Limb (tissue), 2 donors: ENCODE results near the gene PRDX3.
A peak's percentile ranks its signal among the peaks of the same experiment; 100 is the strongest.
"Not testable (repeated sequence)": the region's sequence is repeated elsewhere in the genome, so short reads cannot be mapped to it uniquely, and the experiment has no call there.

ENCODE experiments used
- DNase-seq, 2 donors: peaks; one replicate each; pipeline ENCODE4 v3.0.0-alpha.2; 2016; ENCODE audit errors: extremely low spot score in 2 of 2

The PRDX3 gene

GRCh38 chr10:119165171-119166117 is 13.2 kb downstream of the PRDX3 start, which contains the start of gene SFXN4:
Gene SFXN4 (minus strand): TSS chr10:119165714. CDS start chr10:119165647, 67 bp downstream.
- DNase-seq, result peak; percentile 72 to 84

DNA sequence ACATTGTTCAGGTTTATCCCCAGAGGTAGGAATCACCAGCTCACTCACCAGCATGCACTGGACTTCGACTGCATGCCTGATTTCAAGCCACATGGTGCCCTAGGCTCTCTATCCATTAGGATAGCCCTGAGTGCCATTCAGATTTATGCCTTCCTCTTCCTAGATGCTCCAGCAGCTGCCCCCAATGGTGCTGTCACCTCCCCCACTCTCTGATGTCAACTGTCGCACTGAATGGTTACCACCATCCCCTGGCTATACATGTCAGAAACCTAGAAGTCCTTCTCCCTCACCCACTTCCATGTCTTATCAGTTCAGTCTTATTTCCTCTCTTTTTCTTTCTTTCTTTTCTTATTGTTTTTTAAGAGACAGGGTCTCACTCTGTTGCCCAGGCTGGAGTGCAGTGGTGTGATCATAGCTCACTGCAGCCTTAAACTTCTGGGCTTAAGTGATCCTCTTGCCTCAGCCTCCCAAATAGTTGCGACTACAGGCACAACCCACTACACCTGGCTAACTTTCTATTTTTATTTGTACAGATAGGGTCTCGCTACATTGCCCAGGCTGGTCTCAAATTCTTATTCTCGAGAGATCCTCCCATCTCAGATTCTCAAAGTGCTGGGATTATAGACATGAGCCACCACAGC is 16.0 kb downstream of the PRDX3 start:
- no peak for DNase-seq

- no peak for DNase-seq
These were observed 16.7 kb downstream of the PRDX3 start for GRCh38 chr10:119161680-119162451.

DNA sequence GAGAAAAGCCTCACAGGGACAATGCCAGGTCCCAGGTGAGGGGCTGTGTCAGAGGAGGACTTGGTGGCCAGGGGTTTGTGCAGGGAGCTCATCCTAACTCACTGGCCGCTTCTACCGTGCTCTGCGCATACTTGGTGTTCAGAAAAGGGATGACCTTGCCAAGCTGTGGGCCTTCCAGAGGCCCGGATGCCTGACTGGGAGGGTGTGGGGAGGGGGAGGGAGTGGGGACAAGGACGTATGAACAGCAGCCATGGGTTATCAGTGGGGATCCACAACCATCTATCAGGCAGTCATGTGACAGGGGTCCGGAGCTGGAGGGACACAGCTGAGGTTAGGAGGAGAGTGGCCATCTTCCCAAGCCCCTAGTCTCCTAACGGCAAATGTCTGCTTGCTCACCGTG is 19.3 kb downstream of the PRDX3 start:
- no peak for DNase-seq

DNA sequence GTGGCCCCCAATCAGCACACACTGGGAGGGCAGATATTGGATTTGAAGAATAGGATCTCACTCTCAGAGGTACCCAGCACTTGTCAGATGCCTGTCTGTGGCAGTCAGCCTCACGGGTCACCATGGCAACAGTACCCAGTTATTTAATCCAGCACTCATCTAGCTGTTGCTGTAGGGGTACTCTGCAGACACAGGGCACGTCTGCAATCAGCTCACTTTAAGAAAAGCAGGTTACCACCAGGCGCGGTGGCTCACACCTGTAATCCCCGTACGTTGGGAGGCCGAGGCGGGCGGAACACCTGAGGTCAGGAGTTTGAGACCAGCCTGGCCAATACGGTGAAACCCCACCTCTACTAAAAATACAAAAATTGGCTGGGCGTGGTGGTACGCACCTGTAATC is 25.0 kb downstream of the PRDX3 start:
- DNase-seq, result no peak

GRCh38 chr10:119153041-119153440 is 25.6 kb downstream of the PRDX3 start:
- no peak for DNase-seq

- DNase-seq, result not testable (repeated sequence)
These were observed 27.0 kb downstream of the PRDX3 start for GRCh38 chr10:119151601-119152000.

GRCh38 chr10:119149729-119150128 is 28.9 kb downstream of the PRDX3 start:
- no peak for DNase-seq

- no peak for DNase-seq
These were observed 29.5 kb downstream of the PRDX3 start for GRCh38 chr10:119149157-119149556.

GRCh38 chr10:119143657-119144056 is 35.0 kb downstream of the PRDX3 start:
- no peak for DNase-seq

GRCh38 chr10:119140603-119141245 is 37.9 kb downstream of the PRDX3 start:
- DNase-seq, result no peak

DNA sequence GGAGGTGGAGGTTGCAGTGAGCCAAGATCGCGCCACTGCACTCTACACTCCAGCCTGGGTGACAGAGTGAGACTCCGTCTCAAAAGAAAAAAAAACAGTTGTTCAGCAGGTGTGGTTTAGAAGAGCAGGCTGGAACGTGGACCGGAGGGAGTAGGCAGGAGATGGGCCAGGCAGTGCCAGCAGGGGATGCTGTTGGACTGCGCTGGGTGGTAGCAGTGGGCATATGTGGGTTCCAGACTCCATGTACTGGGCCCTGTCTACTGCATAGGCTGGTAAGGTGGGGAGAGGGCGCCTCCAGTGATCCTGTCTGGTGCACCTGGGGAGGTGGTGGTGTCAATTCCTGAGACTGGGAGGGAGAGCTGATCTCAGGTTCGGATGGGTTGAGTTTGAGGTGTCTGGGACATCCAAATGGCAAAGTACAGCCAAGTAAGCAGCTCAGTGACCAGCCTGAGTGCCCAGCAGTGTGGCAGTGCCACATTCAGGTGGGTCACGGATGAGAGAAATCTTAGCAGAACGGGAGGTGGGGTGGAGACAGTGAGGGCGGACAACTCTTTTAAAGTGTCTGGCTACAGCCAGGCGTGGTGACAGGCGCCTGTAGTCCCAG is 39.0 kb downstream of the PRDX3 start:
- DNase-seq, result peak in 1 of 2 donors; percentile 57

DNA sequence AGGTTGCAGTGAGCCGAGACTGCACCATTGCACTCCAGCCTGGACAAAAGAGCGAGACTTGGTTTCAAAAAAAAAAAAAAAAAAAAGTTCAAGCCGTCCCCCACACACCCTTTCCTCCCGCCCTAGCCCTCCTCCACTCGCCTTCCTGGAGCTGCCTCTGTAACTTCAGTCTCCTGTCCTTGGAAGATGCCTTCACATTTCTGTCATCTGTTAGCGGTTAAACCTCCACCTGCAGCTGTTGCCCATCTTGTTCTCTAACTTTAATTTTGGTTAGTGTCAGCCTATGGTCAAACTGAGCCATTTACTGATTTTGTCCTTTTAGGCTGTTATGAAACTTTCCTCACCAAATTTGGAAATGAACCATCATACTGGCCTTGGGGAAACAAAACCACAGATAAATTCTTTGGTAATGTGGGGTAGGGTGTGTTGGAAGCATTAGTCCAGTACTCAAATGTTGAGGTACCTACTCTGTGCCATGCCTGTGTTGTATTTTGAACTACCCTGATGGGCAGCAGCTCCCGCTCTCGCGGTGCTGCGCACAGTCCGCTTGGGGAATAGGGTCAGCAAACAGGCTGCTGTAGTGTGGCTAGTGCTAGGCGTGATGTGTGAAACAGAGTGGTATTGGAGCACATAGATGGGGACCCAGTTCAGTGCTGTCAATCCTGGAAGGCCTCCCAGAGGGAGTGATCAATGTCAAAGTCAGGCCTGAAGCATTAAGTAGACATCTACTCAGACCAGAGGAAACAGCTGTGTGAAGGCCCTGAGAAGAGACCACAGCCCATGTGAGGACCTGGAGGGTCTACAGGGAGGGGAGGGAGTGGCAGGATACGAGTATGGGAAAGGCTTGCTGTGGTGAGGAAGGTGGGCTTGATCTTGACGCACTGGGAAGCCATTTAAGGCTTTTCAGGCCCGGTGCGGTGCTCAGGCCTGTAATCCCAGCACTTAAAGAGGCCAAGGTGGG is 40.0 kb downstream of the PRDX3 start:
- no peak for DNase-seq

DNA sequence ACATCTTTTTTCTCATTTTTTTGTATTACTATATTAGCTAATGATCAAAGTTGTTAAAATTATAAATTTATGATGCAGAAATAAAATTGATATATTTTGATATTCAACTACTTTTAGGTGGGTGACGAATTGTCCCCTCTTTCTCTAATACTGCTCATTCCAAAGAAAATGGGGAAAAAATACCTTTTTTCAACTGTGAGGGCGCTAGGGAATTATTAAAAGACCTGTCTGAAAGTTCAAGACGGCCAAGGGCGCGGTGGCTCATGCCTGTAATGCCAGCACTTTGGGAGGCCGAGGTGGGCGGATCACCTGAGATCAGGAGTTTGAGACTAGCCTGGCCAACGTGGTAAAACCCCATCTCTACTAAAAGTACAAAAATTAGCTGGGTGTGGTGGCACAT is 40.7 kb downstream of the PRDX3 start:
- DNase-seq, result not testable (repeated sequence)

DNA sequence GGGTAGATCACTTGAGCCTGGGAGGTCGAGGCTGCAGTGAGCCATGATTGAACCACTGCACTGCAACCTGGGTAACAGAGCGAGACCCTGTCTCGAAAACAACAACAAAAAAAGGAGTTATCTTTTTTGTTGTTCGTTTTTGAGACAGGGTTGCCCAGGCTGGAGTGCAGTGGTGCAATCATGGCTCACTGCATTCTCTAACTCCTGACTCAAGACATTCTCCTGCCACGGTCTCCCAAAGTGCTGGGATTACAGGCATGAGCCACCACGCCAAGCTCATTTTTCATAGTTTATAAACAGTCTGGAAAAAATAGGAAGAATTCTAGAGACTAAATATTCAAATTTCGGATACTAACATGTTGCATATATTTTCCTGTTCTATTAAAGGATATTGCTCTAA is 42.5 kb downstream of the PRDX3 start:
- DNase-seq, result no peak

DNA sequence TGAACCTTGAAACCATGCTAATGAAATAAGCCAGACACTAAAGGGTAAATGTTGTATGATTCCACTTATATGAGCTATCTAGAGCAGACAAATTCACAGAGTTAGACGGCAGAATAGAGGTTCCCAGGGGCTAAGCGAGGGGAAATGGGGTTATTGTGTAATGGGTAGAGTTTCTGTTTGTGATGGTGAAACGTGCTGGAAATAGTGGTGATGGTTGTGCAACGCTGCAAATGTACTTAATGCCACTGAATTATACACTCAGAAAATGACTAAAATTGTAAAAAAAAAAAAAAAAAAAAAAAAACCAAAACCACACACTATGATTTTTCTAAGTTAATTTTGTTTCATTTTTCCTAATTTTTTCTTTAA is 43.1 kb downstream of the PRDX3 start:
- no peak for DNase-seq

DNA sequence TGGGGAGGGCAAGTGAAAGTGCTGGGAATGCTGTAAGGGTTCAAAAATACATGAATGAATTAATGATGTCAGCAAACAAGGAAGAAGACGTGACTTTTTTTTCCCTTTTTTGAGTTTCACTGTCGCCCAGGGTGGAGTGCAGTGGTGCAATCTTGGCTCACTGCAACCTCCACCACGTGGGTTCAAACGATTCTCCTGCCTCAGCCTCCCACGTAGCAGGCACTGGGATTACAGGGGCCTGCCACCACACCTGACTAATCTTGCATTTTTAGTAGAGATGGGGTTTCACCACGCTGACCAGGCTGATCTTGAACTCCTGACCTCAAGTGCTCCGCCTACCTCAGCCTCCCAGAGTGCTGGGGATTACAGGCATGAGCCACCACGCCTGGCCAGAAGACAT is 44.7 kb downstream of the PRDX3 start:
- no peak for DNase-seq

DNA sequence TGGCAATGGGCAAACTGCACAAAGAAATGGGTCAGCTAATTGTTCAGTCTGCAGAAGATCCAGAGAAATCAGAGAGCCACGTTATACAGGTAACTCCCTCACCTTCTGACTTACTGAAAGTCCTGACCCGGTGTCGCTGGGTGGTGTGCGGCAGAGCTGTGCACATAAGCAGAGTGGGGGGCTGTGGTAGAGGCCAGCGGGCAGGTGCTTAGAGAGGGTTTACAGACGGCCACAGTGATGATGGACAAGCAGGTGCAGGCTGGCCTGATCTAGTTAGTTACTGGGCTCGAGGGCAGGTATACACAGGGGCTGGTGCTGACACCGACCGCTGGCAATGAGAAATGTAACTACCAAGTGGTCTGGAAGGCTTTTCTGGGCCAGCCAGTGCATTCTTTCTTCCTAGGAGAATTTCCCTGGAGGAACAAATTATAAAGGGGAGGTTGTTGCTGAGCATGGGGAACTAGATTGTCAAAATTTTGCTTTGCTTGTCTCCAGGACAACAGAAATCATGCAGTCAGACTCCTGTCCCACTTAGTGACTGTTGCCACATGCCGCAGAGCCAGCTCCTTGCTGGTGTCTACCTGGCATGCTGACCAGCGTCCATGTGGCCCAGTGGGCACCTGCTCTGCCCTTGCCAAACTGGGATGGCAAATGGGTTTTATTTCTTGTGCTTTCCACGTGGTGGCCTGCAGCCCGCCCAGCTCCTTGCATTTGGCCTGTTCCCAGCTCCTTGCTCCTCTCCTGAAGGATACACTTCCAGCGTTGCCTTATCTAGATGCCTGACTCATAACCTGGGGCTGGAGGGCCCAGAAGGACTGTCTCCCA is 45.9 kb downstream of the PRDX3 start:
- DNase-seq, result no peak
